GM13977 (cell line): Measurements from ENCODE around the gene DNAJA2.
A peak's percentile ranks its signal among the peaks of the same experiment; 100 is the strongest.

Source experiments
- DNase-seq: peaks from one replicate; pipeline ENCODE4 v3.0.0; 2012; ENCODE audit warnings: low spot score
- in situ Hi-C: fragments of 300-500 bp; cut with MboI; formaldehyde crosslinking; loops from one replicate; pipeline ENCODE4 v1.12.0; 2022; ENCODE audit warnings: low sequenced_read_pairs, low pct_unique_long_range_greater_than_20kb, mixed read lengths, inconsistent platforms; ENCODE audit not compliant: unreplicated experiment
- TF ChIP-seq, protein P1 (sequence below): IDR thresholded peaks from 2 replicates; pipeline ENCODE4 v1.5.1; 2012; ENCODE audit warnings: mild to moderate bottlenecking, control low read depth; ENCODE audit not compliant: insufficient read depth; ENCODE audit errors: extremely low read depth, missing control alignments

DNAJA2 gene

DNA sequence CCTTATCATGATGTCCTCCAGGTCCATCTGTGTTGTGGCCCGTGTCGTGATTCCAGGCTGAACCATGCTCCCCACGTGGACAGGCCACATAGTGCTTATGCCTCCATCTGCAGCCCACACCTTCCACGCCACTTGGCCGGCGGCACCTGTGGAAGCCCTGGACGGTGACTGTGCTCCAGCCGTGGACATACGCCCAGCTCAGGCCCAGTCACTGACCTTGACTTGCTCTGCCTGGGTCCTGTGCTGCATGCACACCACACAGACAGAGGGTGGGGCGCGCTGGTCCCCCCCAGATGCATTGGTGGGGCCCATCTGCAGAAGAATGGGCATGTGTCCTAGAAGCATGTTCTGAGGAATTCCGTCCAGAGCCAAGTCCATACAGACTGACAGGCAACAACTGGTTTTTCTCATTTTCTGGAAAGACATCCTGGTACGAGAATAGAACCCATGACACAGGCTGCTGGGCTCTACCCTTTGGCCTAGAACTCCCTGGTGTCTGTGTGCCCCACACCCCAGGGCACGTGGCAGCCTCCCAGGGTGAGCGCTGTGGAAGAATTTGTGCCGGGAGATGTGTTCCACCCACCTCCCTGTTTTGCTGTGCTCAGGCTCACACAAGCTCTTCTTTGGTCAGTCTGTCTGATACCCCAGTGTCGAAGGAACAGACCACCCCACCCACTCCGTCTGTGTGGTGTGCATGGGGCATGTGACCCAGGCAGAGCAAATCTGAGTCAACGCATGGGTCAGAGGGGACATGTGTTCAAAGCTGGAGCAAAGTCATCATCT, 49.8 kb downstream of the DNAJA2 start:
- no peak for DNase-seq
- in situ Hi-C loops: loop anchor here (5.0 kb wide), 1 partner anchor 66 kb away; no protein-coding TSS in a partner anchor
- TF ChIP-seq, protein P1, sequence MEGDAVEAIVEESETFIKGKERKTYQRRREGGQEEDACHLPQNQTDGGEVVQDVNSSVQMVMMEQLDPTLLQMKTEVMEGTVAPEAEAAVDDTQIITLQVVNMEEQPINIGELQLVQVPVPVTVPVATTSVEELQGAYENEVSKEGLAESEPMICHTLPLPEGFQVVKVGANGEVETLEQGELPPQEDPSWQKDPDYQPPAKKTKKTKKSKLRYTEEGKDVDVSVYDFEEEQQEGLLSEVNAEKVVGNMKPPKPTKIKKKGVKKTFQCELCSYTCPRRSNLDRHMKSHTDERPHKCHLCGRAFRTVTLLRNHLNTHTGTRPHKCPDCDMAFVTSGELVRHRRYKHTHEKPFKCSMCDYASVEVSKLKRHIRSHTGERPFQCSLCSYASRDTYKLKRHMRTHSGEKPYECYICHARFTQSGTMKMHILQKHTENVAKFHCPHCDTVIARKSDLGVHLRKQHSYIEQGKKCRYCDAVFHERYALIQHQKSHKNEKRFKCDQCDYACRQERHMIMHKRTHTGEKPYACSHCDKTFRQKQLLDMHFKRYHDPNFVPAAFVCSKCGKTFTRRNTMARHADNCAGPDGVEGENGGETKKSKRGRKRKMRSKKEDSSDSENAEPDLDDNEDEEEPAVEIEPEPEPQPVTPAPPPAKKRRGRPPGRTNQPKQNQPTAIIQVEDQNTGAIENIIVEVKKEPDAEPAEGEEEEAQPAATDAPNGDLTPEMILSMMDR: no peak

DNA sequence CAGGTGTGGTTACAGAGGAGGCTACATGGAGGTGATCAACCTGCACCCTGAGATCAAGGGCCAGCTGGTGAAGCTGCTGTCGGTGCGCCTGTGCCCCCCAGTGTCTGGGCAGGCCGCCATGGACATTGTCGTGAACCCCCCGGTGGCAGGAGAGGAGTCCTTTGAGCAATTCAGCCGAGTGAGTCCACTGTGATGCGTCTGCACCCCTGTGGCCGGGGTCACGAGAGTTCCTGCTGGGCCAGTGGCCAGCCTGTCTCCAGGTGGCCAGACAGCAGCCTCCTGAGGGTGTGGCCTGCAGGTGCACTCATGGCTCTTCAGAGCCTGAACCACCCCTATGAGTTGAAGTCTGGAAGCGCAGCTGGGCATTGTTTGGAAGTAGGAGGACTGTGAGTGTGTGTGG, 51.2 kb downstream of the DNAJA2 start:
- TF ChIP-seq, protein P1: no peak
- in situ Hi-C loops: loop anchor here (5.0 kb wide), 1 partner anchor 65 kb away; no protein-coding TSS in a partner anchor
- no peak for DNase-seq

DNA sequence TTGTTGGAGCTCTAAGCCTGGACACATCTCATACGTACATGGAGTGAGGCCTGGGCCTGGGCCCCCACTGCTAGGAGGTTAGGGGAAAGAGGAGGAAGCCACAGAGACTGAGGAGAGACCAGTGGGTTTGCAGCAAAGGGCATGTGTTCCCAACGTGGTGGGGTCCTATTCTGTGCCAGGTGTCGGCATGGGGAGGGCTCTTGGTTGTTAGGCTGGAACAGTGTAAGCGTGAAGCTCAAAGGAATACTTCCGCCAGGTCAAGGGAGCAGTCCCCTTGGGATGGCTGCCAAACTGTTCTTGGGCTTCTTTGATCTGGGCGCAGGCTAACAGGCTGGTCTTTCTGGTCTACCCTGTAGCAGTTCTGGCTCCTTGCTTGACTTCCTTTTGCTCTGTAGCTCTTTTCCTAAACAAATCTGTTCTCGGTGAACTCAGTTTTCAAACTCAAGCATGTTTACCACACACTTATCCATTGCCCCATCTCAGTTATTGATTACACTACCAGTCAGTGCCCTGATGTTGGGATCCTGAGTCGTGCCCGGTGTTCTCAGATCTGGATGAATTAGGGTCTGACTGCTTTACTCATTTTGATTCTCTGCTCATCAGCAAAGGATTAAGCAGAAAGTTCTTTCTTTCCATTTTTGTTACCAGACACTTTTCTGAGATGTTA, 52.9 kb downstream of the DNAJA2 start:
- TF ChIP-seq, protein P1: no peak
- in situ Hi-C loops: loop anchor here (5.0 kb wide), 1 partner anchor 63 kb away; no protein-coding TSS in a partner anchor
- no peak for DNase-seq

DNA sequence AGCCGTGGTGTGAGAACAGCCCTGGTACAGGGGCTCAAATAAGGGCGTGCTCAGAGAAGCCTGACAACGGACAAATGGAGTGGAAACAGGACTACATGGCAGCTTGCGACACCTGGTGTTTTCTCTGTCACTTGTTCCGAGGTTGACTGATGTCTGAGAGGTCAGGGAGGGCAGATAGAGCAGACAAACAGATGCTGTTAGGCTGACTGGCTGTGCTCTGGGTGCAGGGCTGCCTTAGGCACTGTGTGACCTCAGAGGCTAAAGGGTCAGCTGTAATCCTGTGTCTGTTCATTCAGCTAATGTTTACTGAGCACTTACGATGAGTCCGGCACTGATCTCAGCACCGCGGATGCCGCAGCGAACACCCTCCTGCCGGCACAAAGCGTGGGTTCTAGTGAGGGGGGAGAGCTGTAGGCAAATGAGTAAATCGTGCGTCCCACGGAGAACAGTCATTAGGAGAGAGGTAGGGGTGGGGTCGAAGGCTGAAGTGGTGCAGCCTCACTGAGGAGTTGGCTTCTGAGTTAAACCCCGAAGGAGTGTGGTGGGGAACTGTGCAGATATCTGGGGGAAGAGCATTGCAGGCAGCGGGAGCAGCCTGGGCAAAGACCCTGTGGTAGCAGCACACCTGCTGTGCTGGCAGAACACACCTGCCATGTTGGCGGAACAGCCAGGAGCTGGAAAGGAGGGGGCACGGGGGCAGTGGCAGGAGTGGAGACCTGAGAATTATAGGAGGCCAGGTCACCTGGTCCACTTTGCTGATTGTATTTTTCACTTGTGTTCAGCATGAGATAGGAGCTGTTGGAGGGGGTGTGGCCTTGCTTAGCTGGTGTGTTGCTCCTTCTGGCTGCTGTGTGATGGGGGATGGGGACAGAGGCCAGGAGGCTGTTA, 54.3 kb downstream of the DNAJA2 start:
- DNase-seq: peak; percentile 79
- in situ Hi-C loops: no loop called here
- TF ChIP-seq, protein P1: peak; percentile 59

DNA sequence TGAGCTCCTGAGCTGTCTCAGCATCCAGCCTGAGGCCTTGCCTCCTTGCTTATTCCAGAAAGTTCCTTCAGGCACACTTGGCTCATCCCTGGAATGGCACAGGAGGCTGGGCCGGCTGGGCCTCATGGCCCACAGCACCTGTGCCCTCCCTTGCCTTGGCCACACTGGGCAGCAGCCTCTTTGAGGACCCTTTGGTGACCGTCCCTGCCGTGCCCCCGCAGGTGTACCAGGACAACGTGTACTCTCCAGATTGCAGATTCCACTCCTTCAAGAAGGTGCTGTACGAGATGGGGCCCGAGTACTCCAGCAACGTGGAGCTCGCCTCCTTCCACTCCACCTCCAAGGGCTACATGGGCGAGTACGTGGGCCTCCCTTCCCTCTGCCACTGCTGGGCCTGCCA, 55.1 kb downstream of the DNAJA2 start:
- in situ Hi-C loops: no loop called here
- TF ChIP-seq, protein P1: no peak
- DNase-seq: no peak

DNA sequence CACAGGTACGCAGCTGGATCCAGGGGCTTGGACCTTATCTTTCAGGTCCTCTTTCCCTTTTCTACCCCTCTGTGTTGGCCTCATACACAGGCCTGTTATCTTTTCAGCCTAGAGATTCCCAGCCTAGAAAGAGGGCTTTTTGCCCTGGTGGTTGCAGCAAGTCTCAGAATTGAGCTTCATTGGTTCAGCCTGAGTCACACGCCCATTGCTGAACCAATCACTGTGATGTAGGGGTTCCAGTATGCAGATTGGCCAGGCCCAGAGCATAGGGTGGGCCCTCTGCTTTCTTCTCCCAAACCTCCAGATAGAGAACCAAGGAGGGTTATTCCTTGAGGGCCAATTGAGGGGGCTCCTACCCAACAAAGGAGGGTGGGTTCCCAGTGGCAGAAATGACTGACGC, 56.5 kb downstream of the DNAJA2 start:
- TF ChIP-seq, protein P1: no peak
- in situ Hi-C loops: no loop called here
- no peak for DNase-seq
